Mesendoderm (in vitro differentiated cells): ENCODE results near the gene PCDH1.

Experiments
- DNase-seq: peaks from one replicate; pipeline ENCODE4 v3.0.0; 2013
- H2AK5ac ChIP-seq: 2 replicates; pipeline ENCODE4 v1.6.1; 2013; ENCODE audit warnings: low read length, inconsistent platforms
- H2BK120ac ChIP-seq: 2 replicates; pipeline ENCODE4 v1.6.1; 2013; ENCODE audit warnings: low read depth, mild to moderate bottlenecking, low read length, moderate library complexity, mixed read lengths
- H2BK15ac ChIP-seq: replicated peaks from 2 replicates; pipeline ENCODE4 v1.6.1; 2013; ENCODE audit warnings: low read depth, mild to moderate bottlenecking, moderate library complexity
- H2BK5ac ChIP-seq: 2 replicates; pipeline ENCODE4 v1.6.1; 2013; ENCODE audit warnings: low read length, inconsistent platforms
- H3K18ac ChIP-seq: 2 replicates; pipeline ENCODE4 v1.6.1; 2013; ENCODE audit warnings: mild to moderate bottlenecking, low read length, mixed read lengths
- H3K23ac ChIP-seq: one replicate; pipeline ENCODE4 v1.6.1; 2013; ENCODE audit warnings: low read length
- H3K27ac ChIP-seq: 2 replicates; pipeline ENCODE4 v1.5.1; 2013; ENCODE audit warnings: low read depth, mild to moderate bottlenecking, inconsistent platforms, low read length, moderate library complexity
- H3K27me3 ChIP-seq: 2 replicates; pipeline ENCODE4 v1.6.1; 2013; ENCODE audit warnings: low read length, control low read depth, mild to moderate bottlenecking, inconsistent platforms; ENCODE audit not compliant: insufficient read depth, poor library complexity
- H3K36me3 ChIP-seq: 2 replicates; pipeline ENCODE4 v1.6.1; 2013; ENCODE audit warnings: low read length, inconsistent platforms; ENCODE audit not compliant: control insufficient read depth, insufficient read depth
- H3K4ac ChIP-seq: one replicate; pipeline ENCODE4 v1.6.1; 2013; ENCODE audit warnings: low read depth, mild to moderate bottlenecking, low read length, moderate library complexity
- H3K4me1 ChIP-seq: 2 replicates; pipeline ENCODE4 v1.6.1; 2013; ENCODE audit warnings: low read depth, low read length, inconsistent platforms; ENCODE audit not compliant: control insufficient read depth
- H3K4me2 ChIP-seq: 2 replicates; pipeline ENCODE4 v1.6.1; 2013; ENCODE audit warnings: low read length
- H3K4me3 ChIP-seq: 2 replicates; pipeline ENCODE4 v1.5.1; 2013; ENCODE audit warnings: mild to moderate bottlenecking, low read length
- H3K56ac ChIP-seq: one replicate; pipeline ENCODE4 v1.6.1; 2013; ENCODE audit warnings: low read length
- H3K79me1 ChIP-seq: 2 replicates; pipeline ENCODE4 v1.6.1; 2013; ENCODE audit warnings: low read length, inconsistent platforms
- H3K79me2 ChIP-seq: 2 replicates; pipeline ENCODE4 v1.6.1; 2013; ENCODE audit warnings: mild to moderate bottlenecking, low read length; ENCODE audit not compliant: control insufficient read depth, insufficient read depth
- H3K9ac ChIP-seq: 2 replicates; pipeline ENCODE4 v1.6.1; 2013; ENCODE audit warnings: low read length, inconsistent platforms
- H4K5ac ChIP-seq: one replicate; pipeline ENCODE4 v1.6.1; 2013; ENCODE audit warnings: low read length
- H4K8ac ChIP-seq: one replicate; pipeline ENCODE4 v1.6.1; 2013; ENCODE audit warnings: low read depth, mild to moderate bottlenecking, control low read depth, low read length, moderate library complexity
- WGBS: extraction: QIAGEN DNeasy Blood & Tissue Kit; methylation state at CpG from one replicate; pipeline ENCODE4 v1.1.7; 2013; ENCODE audit warnings: low lambda C conversion rate, missing lambda C conversion rate; ENCODE audit not compliant: insufficient coverage; ENCODE audit errors: extremely low coverage; 5-methylcytosine and 5-hydroxymethylcytosine counted together

The PCDH1 gene

GRCh38 chr5:141862936-141863543, 15.2 kb downstream of the PCDH1 start:
- Histone ChIP-seq H2BK5ac (no peak overlapping the region), H3K4ac (no peak overlapping the region), H4K8ac (no peak overlapping the region), H3K9ac (no peak overlapping the region), H3K27me3 (no peaks in the 10 kb centered on the region), H3K4me1 (peaks cover 9% of the 10 kb centered on the region), H3K4me3 (no peak overlapping the region), H2AK5ac (no peak overlapping the region), H3K79me1 (no peaks in the 10 kb centered on the region), H3K18ac (no peak overlapping the region), H3K4me2 (no peak overlapping the region), H3K56ac (no peak overlapping the region), H4K5ac (no peak overlapping the region), H3K27ac (no peak overlapping the region), H2BK120ac (no peak overlapping the region), H2BK15ac (no peak overlapping the region), H3K23ac (no peak overlapping the region), H3K79me2 (no peaks in the 10 kb centered on the region), H3K36me3 (peaks cover 4% of the 10 kb centered on the region)
- WGBS, result no CpG with 5 or more reads among the region's 16 CpGs
- DNase-seq, result no peak

GRCh38 chr5:141861194-141861593, 17.0 kb downstream of the PCDH1 start:
- no peak overlapping the region for H3K4ac ChIP-seq
- no peak overlapping the region for H4K5ac ChIP-seq
- no peak overlapping the region for H2BK15ac ChIP-seq
- no CpG with 5 or more reads among the region's 5 CpGs for WGBS
- H3K27me3 ChIP-seq, result no peaks in the 10 kb centered on the region
- H2BK5ac ChIP-seq, result no peak overlapping the region
- DNase-seq, result no peak
- H2AK5ac ChIP-seq, result no peak overlapping the region
- H3K18ac ChIP-seq, result no peak overlapping the region
- H3K56ac ChIP-seq, result no peak overlapping the region
- H3K79me1 ChIP-seq, result peaks cover 3% of the 10 kb centered on the region
- peaks cover 15% of the 10 kb centered on the region for H3K4me1 ChIP-seq
- no peak overlapping the region for H3K27ac ChIP-seq
- H3K23ac ChIP-seq, result no peak overlapping the region
- H3K36me3 ChIP-seq, result peaks cover 4% of the 10 kb centered on the region
- no peak overlapping the region for H3K9ac ChIP-seq
- H3K4me3 ChIP-seq, result no peak overlapping the region
- no peaks in the 10 kb centered on the region for H3K79me2 ChIP-seq
- H3K4me2 ChIP-seq, result no peak overlapping the region
- H4K8ac ChIP-seq, result no peak overlapping the region
- no peak overlapping the region for H2BK120ac ChIP-seq

GRCh38 chr5:141858079-141858765, 20.0 kb downstream of the PCDH1 start:
- Histone ChIP-seq H3K9ac (peak overlapping the region; percentile 60), H3K4me1 (peaks cover 15% of the 10 kb centered on the region), H3K79me1 (peaks cover 3% of the 10 kb centered on the region), H3K4me3 (no peak overlapping the region), H3K27me3 (no peaks in the 10 kb centered on the region), H3K56ac (peak overlapping the region; percentile 85), H3K4ac (peak overlapping the region; percentile 39), H4K5ac (no peak overlapping the region), H3K4me2 (no peak overlapping the region), H3K79me2 (no peaks in the 10 kb centered on the region), H3K23ac (no peak overlapping the region), H3K36me3 (no peaks in the 10 kb centered on the region), H2BK15ac (no peak overlapping the region), H3K18ac (peak overlapping the region; percentile 68), H3K27ac (peak overlapping the region; percentile 25), H2BK5ac (peak overlapping the region; percentile 88), H4K8ac (no peak overlapping the region), H2BK120ac (no peak overlapping the region), H2AK5ac (peak overlapping the region; percentile 89)
- peak; percentile 86 for DNase-seq
- no CpG with 5 or more reads among the region's 5 CpGs for WGBS

- no peak overlapping the region for H3K27ac ChIP-seq
- H4K8ac ChIP-seq, result no peak overlapping the region
- H2BK5ac ChIP-seq, result peak overlapping the region; percentile 20
- H3K4me3 ChIP-seq, result no peak overlapping the region
- peaks cover 3% of the 10 kb centered on the region for H3K79me1 ChIP-seq
- no peaks in the 10 kb centered on the region for H3K27me3 ChIP-seq
- H3K18ac ChIP-seq, result no peak overlapping the region
- peak overlapping the region; percentile 24 for H2AK5ac ChIP-seq
- no peak overlapping the region for H2BK120ac ChIP-seq
- no peak overlapping the region for H3K4ac ChIP-seq
- no peaks in the 10 kb centered on the region for H3K36me3 ChIP-seq
- WGBS, result no CpG with 5 or more reads among the region's 12 CpGs
- H3K4me2 ChIP-seq, result no peak overlapping the region
- H3K23ac ChIP-seq, result peak overlapping the region; percentile 30
- peak overlapping the region; percentile 76 for H3K56ac ChIP-seq
- H3K79me2 ChIP-seq, result no peaks in the 10 kb centered on the region
- peak overlapping the region; percentile 33 for H3K9ac ChIP-seq
- H4K5ac ChIP-seq, result peak overlapping the region; percentile 59
- H2BK15ac ChIP-seq, result no peak overlapping the region
- no peak for DNase-seq
- H3K4me1 ChIP-seq, result peaks cover 15% of the 10 kb centered on the region
These were observed 21.0 kb downstream of the PCDH1 start for GRCh38 chr5:141857226-141857625.

- H2BK5ac ChIP-seq, result no peak overlapping the region
- DNase-seq, result no peak
- H2AK5ac ChIP-seq, result peak overlapping the region; percentile 2
- no peak overlapping the region for H3K56ac ChIP-seq
- H3K4me1 ChIP-seq, result peaks cover 15% of the 10 kb centered on the region
- no peaks in the 10 kb centered on the region for H3K27me3 ChIP-seq
- no peak overlapping the region for H3K18ac ChIP-seq
- no peak overlapping the region for H3K23ac ChIP-seq
- no CpG with 5 or more reads among the region's 21 CpGs for WGBS
- no peak overlapping the region for H2BK120ac ChIP-seq
- H3K79me2 ChIP-seq, result no peaks in the 10 kb centered on the region
- H3K4me2 ChIP-seq, result no peak overlapping the region
- H4K8ac ChIP-seq, result no peak overlapping the region
- H3K36me3 ChIP-seq, result no peaks in the 10 kb centered on the region
- H3K27ac ChIP-seq, result no peak overlapping the region
- H3K4ac ChIP-seq, result no peak overlapping the region
- H2BK15ac ChIP-seq, result no peak overlapping the region
- no peak overlapping the region for H3K4me3 ChIP-seq
- H4K5ac ChIP-seq, result no peak overlapping the region
- peaks cover 3% of the 10 kb centered on the region for H3K79me1 ChIP-seq
- no peak overlapping the region for H3K9ac ChIP-seq
These were observed 22.0 kb downstream of the PCDH1 start for GRCh38 chr5:141856037-141856790.
